PC-3 (cell line): ENCODE data around the gene ANXA8L1. TPM values are rescaled to one million over a fixed set of nuclear protein-coding genes. Genes with fewer than 3 reads are reported as not detected.
"Not testable (repeated sequence)": the region's sequence is repeated elsewhere in the genome, so short reads cannot be mapped to it uniquely, and the experiment has no call there.

ENCODE experiments used
- ATAC-seq: fragments of 200-7000 bp; cut with Tn5 transposase; 2 replicates; pipeline ENCODE4 v1.9.1; 2020; ENCODE audit warnings: mild to moderate bottlenecking, moderate library complexity
- BruUV-seq: library from RNA; stranded (reverse); fragments of 400-500 nt; replicated peaks from 2 replicates; lab custom pipeline; 2021; lab: Mats Ljungman, UMichigan
- CTCF ChIA-PET: fragments of 300-600 bp; sonication (Branson Sonifier 250); formaldehyde crosslinking; loops from one replicate; lab custom pipeline; 2022; ENCODE audit warnings: antibody characterized with exemption; lab: Charles Lee
- POLR2A ChIA-PET: fragments of 300-600 bp; sonication (Branson Sonifier 250); formaldehyde crosslinking; loops from one replicate; lab custom pipeline; 2022; ENCODE audit warnings: antibody characterized with exemption; ENCODE audit not compliant: unreplicated experiment; lab: Charles Lee
- DNase-seq: peaks from one replicate; pipeline ENCODE4 v3.0.0-alpha.2; 2015
- H2AFZ ChIP-seq: fragments of 300-600 bp; sonication (generic); 2 replicates; pipeline ENCODE4 v1.6.0; 2016; ENCODE audit warnings: antibody characterized with exemption, low read length
- H3F3A ChIP-seq: fragments of 300-600 bp; sonication (generic); one replicate; pipeline ENCODE4 v1.6.0; 2017; ENCODE audit warnings: antibody characterized with exemption, low read length, control low read depth, mild to moderate bottlenecking; ENCODE audit not compliant: unreplicated experiment
- H3K27ac ChIP-seq: fragments of 300-600 bp; sonication (generic); 2 replicates; pipeline ENCODE4 v1.5.1; 2016; ENCODE audit warnings: mild to moderate bottlenecking, low read length
- H3K27me3 ChIP-seq: fragments of 300-600 bp; sonication (generic); 2 replicates; pipeline ENCODE4 v1.6.1; 2016; ENCODE audit warnings: low read length, mixed read lengths
- H3K36me3 ChIP-seq: fragments of 300-600 bp; sonication (generic); 2 replicates; pipeline ENCODE4 v1.6.1; 2016; ENCODE audit warnings: low read depth, mixed run types, low read length, mixed read lengths
- H3K4me1 ChIP-seq: fragments of 300-600 bp; sonication (generic); 2 replicates; pipeline ENCODE4 v1.5.1; 2016; ENCODE audit warnings: low read length; ENCODE audit not compliant: insufficient read depth
- H3K4me2 ChIP-seq: fragments of 300-600 bp; sonication (generic); 2 replicates; pipeline ENCODE4 v1.6.0; 2016; ENCODE audit warnings: low read length
- H3K4me3 ChIP-seq: fragments of 300-600 bp; sonication (generic); 2 replicates; pipeline ENCODE4 v1.5.1; 2016; ENCODE audit warnings: mild to moderate bottlenecking, low read length, mixed read lengths
- H3K79me2 ChIP-seq: fragments of 300-600 bp; sonication (generic); 2 replicates; pipeline ENCODE4 v1.6.1; 2017; ENCODE audit warnings: low read length, mixed read lengths
- H3K9ac ChIP-seq: fragments of 300-600 bp; sonication (generic); 2 replicates; pipeline ENCODE4 v1.6.0; 2016; ENCODE audit warnings: mild to moderate bottlenecking, low read length
- H3K9me2 ChIP-seq: fragments of 300-600 bp; sonication (generic); replicated peaks from 2 replicates; pipeline ENCODE4 v1.6.1; 2016; ENCODE audit warnings: mixed run types, low read length, mixed read lengths
- H3K9me3 ChIP-seq: fragments of 300-600 bp; sonication (generic); 2 replicates; pipeline ENCODE4 v1.6.1; 2016; ENCODE audit warnings: low read length, mixed read lengths
- H4K20me1 ChIP-seq: fragments of 300-600 bp; sonication (generic); 2 replicates; pipeline ENCODE4 v1.6.1; 2016; ENCODE audit warnings: low read length, mixed read lengths
- intact Hi-C: fragments of 100-400 bp; cut with micrococcal nuclease; formaldehyde crosslinking; loops from 2 replicates; pipeline ENCODE4 v1.9.0; 2023
- total RNA-seq: library from RNA; depleted of rRNA; stranded (reverse); fragments of >200 nt; gene quantifications from 2 replicates; pipeline ENCODE4 v1.2.3, GENCODE V29; 2014

Gene ANXA8L1
- total RNA-seq, 1 experiment from 2014 or later, result not detected

DNA sequence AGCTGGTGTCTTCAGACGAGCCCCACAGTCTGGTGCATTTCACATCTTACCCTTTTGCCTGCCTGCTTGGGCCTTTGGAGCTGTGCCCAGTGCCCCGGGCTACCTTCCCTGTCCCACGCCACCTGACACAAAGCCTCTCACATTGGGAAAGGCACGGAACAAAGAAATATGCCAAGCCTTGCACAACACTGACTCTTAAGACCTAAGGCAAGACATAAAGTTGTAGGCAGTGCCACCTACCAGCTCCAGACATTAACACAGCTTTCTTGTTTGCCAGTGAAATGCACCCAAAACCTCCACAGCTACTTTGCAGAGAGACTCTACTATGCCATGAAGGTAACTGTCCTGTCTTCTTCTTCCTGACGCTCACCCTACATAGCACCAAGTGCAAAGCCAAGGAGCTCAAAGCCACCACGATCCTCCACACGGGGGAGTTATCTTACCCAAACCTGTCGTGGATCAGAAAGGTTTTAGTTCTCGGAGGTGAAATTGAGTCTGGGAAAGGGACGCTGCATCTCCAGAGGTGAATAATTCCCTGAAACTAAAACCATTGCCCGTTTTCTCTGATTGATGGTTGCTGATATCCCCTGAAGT lies 11.8 kb downstream of the ANXA8L1 start:
- H4K20me1 ChIP-seq, DNase-seq, H3K9me3 ChIP-seq, H3K4me3 ChIP-seq, H3K27ac ChIP-seq, H2AFZ ChIP-seq, H3K36me3 ChIP-seq, POLR2A ChIA-PET, H3K4me1 ChIP-seq, intact Hi-C loops, H3K9me2 ChIP-seq, BruUV-seq, CTCF ChIA-PET, H3K27me3 ChIP-seq, H3K4me2 ChIP-seq, H3K9ac ChIP-seq, H3K79me2 ChIP-seq, H3F3A ChIP-seq: not testable (repeated sequence)
- ATAC-seq, result peak; percentile 67

- H3K9ac ChIP-seq, H3K36me3 ChIP-seq, H3K27ac ChIP-seq, H3K4me3 ChIP-seq, BruUV-seq, H3K4me1 ChIP-seq, CTCF ChIA-PET, intact Hi-C loops, H3K4me2 ChIP-seq, H3K9me3 ChIP-seq, H3K27me3 ChIP-seq, H3F3A ChIP-seq, DNase-seq, ATAC-seq, POLR2A ChIA-PET, H3K79me2 ChIP-seq, H4K20me1 ChIP-seq, H2AFZ ChIP-seq, H3K9me2 ChIP-seq: not testable (repeated sequence)
Measured at GRCh38 chr10:46391422-46391821, 15.8 kb downstream of the ANXA8L1 start.

DNA sequence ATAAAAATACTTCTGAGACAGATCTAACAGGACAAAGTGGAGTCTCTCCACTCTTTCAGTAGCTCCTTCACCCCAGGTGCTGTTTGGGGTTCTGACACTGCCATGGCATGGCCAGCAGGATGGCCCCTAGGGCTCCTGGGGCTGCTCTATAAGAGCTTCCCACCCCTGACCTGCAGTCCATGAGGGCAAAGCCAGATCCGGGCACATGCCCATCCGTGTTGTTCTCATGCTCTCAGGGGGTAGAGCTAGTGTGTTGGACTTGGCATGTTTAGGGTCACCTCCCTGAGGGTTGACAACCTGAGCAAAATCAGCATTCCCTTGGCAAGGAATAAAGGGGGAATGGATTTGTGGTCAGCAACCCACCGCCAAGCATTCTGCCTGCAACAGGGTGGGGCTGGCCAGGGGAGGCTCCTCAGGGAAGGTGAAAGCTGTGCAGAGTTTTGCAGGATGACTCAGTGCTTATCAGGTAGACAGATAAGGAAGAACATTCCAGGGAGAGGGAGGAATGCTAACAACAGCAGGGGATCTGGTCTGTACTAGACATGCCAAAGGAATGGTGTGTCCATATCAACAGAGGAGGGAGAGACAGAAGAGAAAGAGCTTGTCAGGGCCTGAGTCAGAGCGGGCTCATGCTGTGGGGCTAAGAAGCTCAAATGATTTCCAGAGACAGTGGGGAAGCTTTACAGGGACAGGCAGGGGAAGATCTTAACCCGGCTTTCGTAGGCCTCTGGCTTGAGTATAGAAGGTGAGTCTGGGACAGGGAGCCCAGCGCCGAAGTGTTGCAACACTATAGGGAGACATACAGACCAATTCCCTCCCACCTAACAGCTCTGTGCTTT lies 21.1 kb downstream of the ANXA8L1 start:
- H3K9ac ChIP-seq, H3K4me3 ChIP-seq, H3K4me1 ChIP-seq, H3F3A ChIP-seq, H3K4me2 ChIP-seq, CTCF ChIA-PET, BruUV-seq, H3K9me2 ChIP-seq, H3K79me2 ChIP-seq, H4K20me1 ChIP-seq, H3K9me3 ChIP-seq, H3K27me3 ChIP-seq, H3K27ac ChIP-seq, H3K36me3 ChIP-seq, intact Hi-C loops, POLR2A ChIA-PET, H2AFZ ChIP-seq: not testable (repeated sequence)
- peak; percentile 77 for ATAC-seq
- DNase-seq, result peak; percentile 35

DNA sequence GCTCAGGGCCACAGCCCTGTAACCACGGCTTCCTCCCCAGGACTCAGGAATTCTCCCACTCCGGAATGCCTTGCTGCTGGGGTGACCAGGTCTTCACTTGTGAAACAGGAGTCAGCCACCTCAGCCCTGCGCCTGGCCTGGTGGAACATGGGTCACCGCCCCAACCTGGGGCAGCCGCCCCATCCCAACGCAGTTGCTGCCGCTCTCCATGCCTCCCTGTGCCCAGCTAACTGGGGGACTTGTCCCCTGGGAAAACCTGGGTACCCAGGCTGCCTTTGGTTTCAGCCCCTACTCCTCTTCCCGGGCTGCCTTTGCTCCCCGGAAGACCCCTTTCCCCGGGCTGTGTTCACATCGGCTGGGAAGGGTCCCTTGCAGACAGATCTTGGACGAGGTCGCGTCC lies 22.2 kb downstream of the ANXA8L1 start:
- H3K36me3 ChIP-seq, CTCF ChIA-PET, H4K20me1 ChIP-seq, H3K27ac ChIP-seq, H3K27me3 ChIP-seq, H3K79me2 ChIP-seq, DNase-seq, H3K9me3 ChIP-seq, BruUV-seq, H3K4me2 ChIP-seq, H3K4me1 ChIP-seq, H2AFZ ChIP-seq, POLR2A ChIA-PET, intact Hi-C loops, H3K4me3 ChIP-seq, H3K9ac ChIP-seq, H3F3A ChIP-seq, H3K9me2 ChIP-seq: not testable (repeated sequence)
- 0 out of 2 replicates have a peak, but pooled peaks have one; percentile 7 for ATAC-seq
